ENCODE results near the gene NRXN2.

- TF ChIP-seq EZH2 (IDR thresholded peaks at IDR 0.05; ENCODE audit: insufficient read depth, poor library complexity, severe bottlenecking) (no peak), EZH2phosphoT487 (IDR thresholded peaks at IDR 0.05; ENCODE audit: insufficient read depth, low read depth) (no peak)
These were observed 162.7 kb downstream of the NRXN2 start for GRCh38 chr11:64560139-64560771.

Data from GM23248 (cell line).